Calu3 (cell line): ENCODE data around the gene FGR. TPM values are rescaled to one million over a fixed set of nuclear protein-coding genes. Genes with fewer than 3 reads are reported as not detected.

Experiments
- BruUV-seq: library from RNA; stranded (reverse); fragments of 400-500 nt; replicated peaks from 2 replicates; lab custom pipeline; 2021; lab: Mats Ljungman, UMichigan
- CTCF ChIA-PET: fragments of 300-600 bp; sonication (Branson Sonifier 250); formaldehyde crosslinking; loops from one replicate; lab custom pipeline; 2022; ENCODE audit warnings: antibody characterized with exemption; lab: Charles Lee
- DNase-seq: peaks from one replicate; pipeline ENCODE4 v3.0.0; 2022
- H3K27ac Mint-ChIP-seq: one replicate; pipeline ENCODE4 v1.8.0; 2022; ENCODE audit warnings: mixed read lengths; ENCODE audit not compliant: unreplicated experiment
- H3K27me3 Mint-ChIP-seq: one replicate; pipeline ENCODE4 v1.8.0; 2022; ENCODE audit warnings: mixed read lengths; ENCODE audit not compliant: unreplicated experiment
- H3K36me3 Mint-ChIP-seq: one replicate; pipeline ENCODE4 v1.8.0; 2022; ENCODE audit warnings: mild to moderate bottlenecking, moderate library complexity, mixed read lengths; ENCODE audit not compliant: insufficient read depth, unreplicated experiment
- H3K4me1 Mint-ChIP-seq: one replicate; pipeline ENCODE4 v1.8.0; 2022; ENCODE audit warnings: mild to moderate bottlenecking, low read depth, mixed read lengths; ENCODE audit not compliant: unreplicated experiment
- H3K4me3 Mint-ChIP-seq: one replicate; pipeline ENCODE4 v1.8.0; 2022; ENCODE audit warnings: mild to moderate bottlenecking, low read depth, moderate library complexity, mixed read lengths; ENCODE audit not compliant: unreplicated experiment
- H3K9me3 Mint-ChIP-seq: one replicate; pipeline ENCODE4 v1.8.0; 2022; ENCODE audit warnings: low read depth, mixed read lengths; ENCODE audit not compliant: unreplicated experiment
- intact Hi-C: fragments of 100-400 bp; cut with micrococcal nuclease; formaldehyde crosslinking; loops from one replicate; pipeline ENCODE4 v1.10.0; 2022; ENCODE audit not compliant: unreplicated experiment
- total RNA-seq: library from RNA; stranded (reverse); gene quantifications from 2 replicates; pipeline ENCODE4 v1.2.3, GENCODE V29; 2022
- TF ChIP-seq, protein P1 (sequence below): fragments of 200-600 bp; IDR thresholded peaks from one replicate; pipeline ENCODE4 v1.8.0; 2022; ENCODE audit warnings: antibody characterized with exemption; ENCODE audit not compliant: unreplicated experiment

The FGR gene
- total RNA-seq, 1 experiment from 2014 or later: not detected

DNA sequence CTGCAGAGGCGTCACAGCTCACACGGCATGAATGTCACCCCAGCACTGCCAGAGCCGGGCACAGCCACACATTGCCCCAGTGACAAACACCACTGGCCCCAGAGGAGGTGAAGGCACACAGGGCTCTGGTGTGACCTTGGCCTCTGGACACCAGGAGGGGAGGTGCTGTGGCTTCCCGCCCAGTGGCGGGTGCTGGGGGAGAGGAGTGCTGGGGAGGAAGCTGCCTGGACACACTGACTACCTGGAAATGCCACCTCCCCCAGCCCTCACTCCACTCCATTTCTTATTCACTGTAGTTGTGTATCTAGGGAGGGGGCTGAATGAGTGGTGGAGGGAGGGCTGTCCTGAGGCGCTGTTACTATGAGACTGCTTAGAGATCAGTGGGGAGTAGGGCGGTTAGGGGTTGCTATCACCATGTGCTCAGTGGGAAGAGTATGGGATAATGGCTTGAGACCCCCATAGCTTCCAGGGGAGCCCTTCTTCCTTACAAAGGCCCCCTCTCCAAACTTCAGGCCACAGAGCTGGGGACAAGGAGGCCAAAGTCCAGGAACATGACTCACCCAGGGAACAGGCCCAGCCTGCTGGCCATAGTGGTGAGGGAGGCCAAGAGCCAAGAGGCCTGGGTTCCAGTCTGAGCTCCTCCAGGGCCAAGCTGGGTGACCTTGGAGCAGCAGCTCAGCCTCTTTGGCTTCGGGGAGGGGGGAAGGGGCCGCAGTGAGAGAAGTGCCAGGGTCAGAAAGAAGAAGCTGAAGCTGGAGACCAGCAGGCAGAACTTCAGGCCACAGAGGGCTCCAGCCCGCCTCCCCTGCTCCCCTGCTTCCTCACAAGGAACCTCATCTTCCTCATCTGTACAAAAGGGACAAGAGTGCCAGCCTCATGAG is 71.2 kb downstream of the FGR start:
- peak overlapping the region; percentile 44 for H3K27ac Mint-ChIP-seq
- H3K27me3 Mint-ChIP-seq: no peaks in the 10 kb centered on the region
- H3K9me3 Mint-ChIP-seq: no peaks in the 10 kb centered on the region
- BruUV-seq: no TSS peak
- intact Hi-C loops: no loop called here
- H3K36me3 Mint-ChIP-seq: peaks cover 9% of the 10 kb centered on the region
- peak overlapping the region; percentile 48 for H3K4me3 Mint-ChIP-seq
- H3K4me1 Mint-ChIP-seq: peaks cover 69% of the 10 kb centered on the region
- CTCF ChIA-PET: interaction anchor here (1.0 kb wide), 2 partner anchors 11 to 19 kb away, joined by 4 read pairs; no protein-coding TSS in a partner anchor
- TF ChIP-seq, protein P1, sequence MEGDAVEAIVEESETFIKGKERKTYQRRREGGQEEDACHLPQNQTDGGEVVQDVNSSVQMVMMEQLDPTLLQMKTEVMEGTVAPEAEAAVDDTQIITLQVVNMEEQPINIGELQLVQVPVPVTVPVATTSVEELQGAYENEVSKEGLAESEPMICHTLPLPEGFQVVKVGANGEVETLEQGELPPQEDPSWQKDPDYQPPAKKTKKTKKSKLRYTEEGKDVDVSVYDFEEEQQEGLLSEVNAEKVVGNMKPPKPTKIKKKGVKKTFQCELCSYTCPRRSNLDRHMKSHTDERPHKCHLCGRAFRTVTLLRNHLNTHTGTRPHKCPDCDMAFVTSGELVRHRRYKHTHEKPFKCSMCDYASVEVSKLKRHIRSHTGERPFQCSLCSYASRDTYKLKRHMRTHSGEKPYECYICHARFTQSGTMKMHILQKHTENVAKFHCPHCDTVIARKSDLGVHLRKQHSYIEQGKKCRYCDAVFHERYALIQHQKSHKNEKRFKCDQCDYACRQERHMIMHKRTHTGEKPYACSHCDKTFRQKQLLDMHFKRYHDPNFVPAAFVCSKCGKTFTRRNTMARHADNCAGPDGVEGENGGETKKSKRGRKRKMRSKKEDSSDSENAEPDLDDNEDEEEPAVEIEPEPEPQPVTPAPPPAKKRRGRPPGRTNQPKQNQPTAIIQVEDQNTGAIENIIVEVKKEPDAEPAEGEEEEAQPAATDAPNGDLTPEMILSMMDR: no peak
- DNase-seq: peak; percentile 73

DNA sequence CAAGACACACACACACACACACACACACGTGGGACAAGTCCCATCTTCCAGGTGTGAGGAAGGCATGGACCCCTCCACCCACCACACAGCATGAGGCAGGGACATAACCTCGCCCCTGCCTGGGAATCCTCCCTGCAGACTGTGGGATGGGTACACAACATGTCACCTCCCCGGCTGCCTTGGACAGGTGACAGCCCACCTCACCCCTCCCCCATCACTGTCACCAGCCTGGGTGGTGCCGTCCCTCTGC is 71.7 kb downstream of the FGR start:
- no TSS peak for BruUV-seq
- H3K27me3 Mint-ChIP-seq: no peaks in the 10 kb centered on the region
- peak overlapping the region; percentile 48 for H3K4me3 Mint-ChIP-seq
- CTCF ChIA-PET: interaction anchor here (1.0 kb wide), 1 partner anchor 19 kb away, joined by 4 read pairs; no protein-coding TSS in a partner anchor
- TF ChIP-seq, protein P1: no peak
- H3K9me3 Mint-ChIP-seq: no peaks in the 10 kb centered on the region
- peaks cover 64% of the 10 kb centered on the region for H3K4me1 Mint-ChIP-seq
- DNase-seq: no peak
- intact Hi-C loops: no loop called here
- H3K27ac Mint-ChIP-seq: peak overlapping the region; percentile 44
- H3K36me3 Mint-ChIP-seq: peaks cover 9% of the 10 kb centered on the region

DNA sequence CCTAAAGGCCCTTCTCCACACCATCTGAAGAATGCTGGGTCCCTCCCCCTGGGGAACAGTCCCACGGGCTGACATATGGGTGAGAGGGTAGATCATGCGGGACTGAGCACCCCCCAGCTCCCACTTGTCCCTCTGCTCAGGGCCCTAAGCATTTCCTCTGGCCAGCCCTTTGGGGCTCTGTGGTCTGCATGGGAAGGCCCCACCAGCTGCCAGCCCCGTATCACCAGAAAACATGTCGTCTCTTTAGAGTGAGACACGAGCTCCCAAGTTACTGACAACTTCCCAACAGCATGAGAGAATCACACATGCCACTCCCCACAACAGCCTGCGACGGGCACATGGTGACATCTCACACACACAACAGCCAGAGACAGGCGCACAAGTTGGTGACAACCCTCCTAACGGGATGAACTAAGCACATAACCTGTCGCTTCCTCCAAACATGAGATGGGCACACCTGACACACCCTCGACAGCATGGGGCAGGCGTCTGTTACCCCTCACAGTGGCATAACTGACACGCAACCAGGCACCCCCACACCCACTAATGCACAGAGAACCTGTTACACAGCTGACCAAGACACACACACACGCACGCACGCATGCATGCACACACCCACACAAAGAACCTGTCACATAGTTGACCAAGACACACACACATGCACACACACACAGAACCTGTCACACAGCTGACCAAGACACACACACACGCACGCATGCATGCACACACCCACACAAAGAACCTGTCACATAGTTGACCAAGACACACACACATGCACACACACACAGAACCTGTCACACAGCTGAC is 72.2 kb downstream of the FGR start:
- H3K9me3 Mint-ChIP-seq: no peaks in the 10 kb centered on the region
- H3K4me1 Mint-ChIP-seq: peaks cover 64% of the 10 kb centered on the region
- H3K27ac Mint-ChIP-seq: no peak overlapping the region
- no peak for DNase-seq
- H3K36me3 Mint-ChIP-seq: peaks cover 13% of the 10 kb centered on the region
- no peaks in the 10 kb centered on the region for H3K27me3 Mint-ChIP-seq
- no TSS peak for BruUV-seq
- H3K4me3 Mint-ChIP-seq: peak overlapping the region; percentile 4
- TF ChIP-seq, protein P1: no peak
- CTCF ChIA-PET: interaction anchor here (1.0 kb wide), 1 partner anchor 18 kb away, joined by 4 read pairs; no protein-coding TSS in a partner anchor
- intact Hi-C loops: no loop called here

Other genes with a start within 250 kb of the FGR start
- gene GPR3, start 242.6 kb downstream of the FGR start, total RNA-seq: 1.3 and 1.9 TPM in 2 replicates
- gene WASF2, start 145.0 kb downstream of the FGR start, total RNA-seq: 79.5 and 84.2 TPM in 2 replicates
- gene AHDC1, start 31.0 kb downstream of the FGR start, total RNA-seq: 20.8 and 21.5 TPM in 2 replicates
- 426 and 1,520 TPM in 2 replicates for gene IFI6, start 37.0 kb upstream of the FGR start, total RNA-seq
- gene FAM76A, start 90.8 kb upstream of the FGR start, total RNA-seq: 10.7 and 11.5 TPM in 2 replicates
- 23.4 and 24.2 TPM in 2 replicates for gene STX12, start 138.0 kb upstream of the FGR start, total RNA-seq
- 29.6 and 34.3 TPM in 2 replicates for gene PPP1R8, start 195.6 kb upstream of the FGR start, total RNA-seq
- 5.9 and 11.3 TPM in 2 replicates for gene THEMIS2, start 237.4 kb upstream of the FGR start, total RNA-seq